Activated B cell treated with CpG ODN at 0.5 μM for 24 hours (primary cell): Measurements from ENCODE around the gene WWOX. TPM values are rescaled to one million over a fixed set of nuclear protein-coding genes. Genes with fewer than 3 reads are reported as not detected.

ENCODE experiments used
- ATAC-seq: fragments of 200-7000 bp; cut with Tn5 transposase; one replicate; pipeline ENCODE4 v1.10.0; 2021; ENCODE audit warnings: low read depth, mild to moderate bottlenecking, moderate library complexity
- CTCF ChIA-PET: fragments of 350-600 bp; sonication (Branson Sonifier 250); formaldehyde crosslinking; loops from one replicate; lab custom pipeline; 2021; ENCODE audit warnings: antibody characterized with exemption; lab: Charles Lee
- POLR2A ChIA-PET: fragments of 350-600 bp; sonication (Branson Sonifier 250); formaldehyde crosslinking; loops from one replicate; lab custom pipeline; 2021; ENCODE audit warnings: antibody characterized with exemption; lab: Charles Lee
- DNase-seq: peaks from one replicate; pipeline ENCODE4 v3.0.0; 2022
- H3K27ac Mint-ChIP-seq: one replicate; pipeline ENCODE4 v1.8.0; 2020; ENCODE audit warnings: mixed read lengths
- H3K27me3 Mint-ChIP-seq: one replicate; pipeline ENCODE4 v1.8.0; 2021; ENCODE audit warnings: mixed read lengths
- H3K36me3 Mint-ChIP-seq: one replicate; pipeline ENCODE4 v1.8.0; 2021; ENCODE audit warnings: low read depth, mixed read lengths
- H3K4me1 Mint-ChIP-seq: one replicate; pipeline ENCODE4 v1.8.0; 2021; ENCODE audit warnings: mixed read lengths
- H3K4me3 Mint-ChIP-seq: one replicate; pipeline ENCODE4 v1.8.0; 2020; ENCODE audit warnings: mild to moderate bottlenecking, mixed read lengths
- H3K9me3 Mint-ChIP-seq: one replicate; pipeline ENCODE4 v1.8.0; 2020; ENCODE audit warnings: mixed read lengths
- CTCF ChIP-seq: fragments of 200-600 bp; IDR thresholded peaks from one replicate; pipeline ENCODE4 v1.8.0; 2022; ENCODE audit warnings: antibody characterized with exemption, mild to moderate bottlenecking
- intact Hi-C: fragments of 100-400 bp; cut with micrococcal nuclease; formaldehyde crosslinking; loops from one replicate; pipeline ENCODE4 v1.15.1; 2024
- total RNA-seq: library from RNA; stranded (reverse); gene quantifications from 2 replicates; pipeline ENCODE4 v1.2.3, GENCODE V29; 2022

WWOX gene
- total RNA-seq, 1 donor from 2014 or later, result 22.6 TPM

GRCh38 chr16:78957317-78958100 is 858.1 kb downstream of the WWOX start:
- peaks cover 26% of the 10 kb centered on the region for H3K4me1 Mint-ChIP-seq
- peaks cover 2% of the 10 kb centered on the region for H3K27me3 Mint-ChIP-seq
- DNase-seq, result no peak
- POLR2A ChIA-PET, result no interaction called here
- intact Hi-C loops, result no loop called here
- no peak overlapping the region for H3K4me3 Mint-ChIP-seq
- H3K36me3 Mint-ChIP-seq, result no peaks in the 10 kb centered on the region
- CTCF ChIA-PET, result no interaction called here
- peaks cover 2% of the 10 kb centered on the region for H3K9me3 Mint-ChIP-seq
- no peak for TF ChIP-seq CTCF
- H3K27ac Mint-ChIP-seq, result no peak overlapping the region
- no peak for ATAC-seq

- H3K27ac Mint-ChIP-seq, result peak overlapping the region; percentile 79
- H3K36me3 Mint-ChIP-seq, result no peaks in the 10 kb centered on the region
- H3K9me3 Mint-ChIP-seq, result peaks cover 2% of the 10 kb centered on the region
- ChIA-PET CTCF (interaction anchor here (1.4 kb wide), 1 partner anchor 28 kb away, joined by 5 read pairs; no protein-coding TSS in a partner anchor), POLR2A (interaction anchor here (0.6 to 3.7 kb wide), 9 partner anchors 16 to 1771 kb away, joined by 3 to 48 read pairs (median 4); partner anchors contain the start of gene MON1B)
- H3K4me1 Mint-ChIP-seq, result peaks cover 49% of the 10 kb centered on the region
- intact Hi-C loops, result loop anchor here (1.0 to 10.0 kb wide), 7 partner anchors 28 to 308 kb away; no protein-coding TSS in a partner anchor
- peaks cover 4% of the 10 kb centered on the region for H3K27me3 Mint-ChIP-seq
- TF ChIP-seq CTCF, result no peak
- peak overlapping the region; percentile 62 for H3K4me3 Mint-ChIP-seq
- peak; percentile 63 for ATAC-seq
- no peak for DNase-seq
Measured at GRCh38 chr16:78961464-78961863, 862.0 kb downstream of the WWOX start.

- no peak for TF ChIP-seq CTCF
- H3K27ac Mint-ChIP-seq, result peak overlapping the region; percentile 79
- ChIA-PET POLR2A (interaction anchor here (0.5 to 3.7 kb wide), 6 partner anchors 9 to 50 kb away, joined by 3 to 48 read pairs (median 5); no protein-coding TSS in a partner anchor), CTCF (interaction anchor here (1.4 kb wide), 1 partner anchor 27 kb away, joined by 5 read pairs; no protein-coding TSS in a partner anchor)
- peaks cover 54% of the 10 kb centered on the region for H3K4me1 Mint-ChIP-seq
- intact Hi-C loops, result loop anchor here (1.0 to 10.0 kb wide), 4 partner anchors 23 to 218 kb away; no protein-coding TSS in a partner anchor
- H3K27me3 Mint-ChIP-seq, result peaks cover 8% of the 10 kb centered on the region
- DNase-seq, result no peak
- H3K36me3 Mint-ChIP-seq, result no peaks in the 10 kb centered on the region
- peaks cover 2% of the 10 kb centered on the region for H3K9me3 Mint-ChIP-seq
- ATAC-seq, result peak; percentile 84
- peak overlapping the region; percentile 59 for H3K4me3 Mint-ChIP-seq
Measured at GRCh38 chr16:78962457-78962929, 863.0 kb downstream of the WWOX start.

GRCh38 chr16:78967948-78968347 is 868.5 kb downstream of the WWOX start:
- Mint-ChIP-seq H3K27ac (no peak overlapping the region), H3K4me3 (no peak overlapping the region), H3K27me3 (peaks cover 10% of the 10 kb centered on the region), H3K9me3 (no peaks in the 10 kb centered on the region), H3K36me3 (no peaks in the 10 kb centered on the region), H3K4me1 (peaks cover 26% of the 10 kb centered on the region)
- POLR2A ChIA-PET, result no interaction called here
- ATAC-seq (no peak), DNase-seq (no peak)
- intact Hi-C loops, result loop anchor here (10.0 kb wide), 2 partner anchors 77 to 223 kb away; no protein-coding TSS in a partner anchor
- CTCF ChIA-PET, result no interaction called here
- no peak for TF ChIP-seq CTCF

GRCh38 chr16:78969721-78970120 is 870.3 kb downstream of the WWOX start:
- ChIA-PET POLR2A (no interaction called here), CTCF (no interaction called here)
- DNase-seq (no peak), ATAC-seq (no peak)
- Mint-ChIP-seq H3K27ac (no peak overlapping the region), H3K4me1 (peaks cover 15% of the 10 kb centered on the region), H3K27me3 (peaks cover 10% of the 10 kb centered on the region), H3K36me3 (no peaks in the 10 kb centered on the region), H3K4me3 (no peak overlapping the region), H3K9me3 (no peaks in the 10 kb centered on the region)
- intact Hi-C loops, result loop anchor here (10.0 kb wide), 2 partner anchors 75 to 225 kb away; no protein-coding TSS in a partner anchor
- no peak for TF ChIP-seq CTCF
